Mucosa of stomach (tissue), 1 donor: ENCODE data around the gene MALRD1.
"Not testable (repeated sequence)": the region's sequence is repeated elsewhere in the genome, so short reads cannot be mapped to it uniquely, and the experiment has no call there.

Experiments used
- H3K27me3 ChIP-seq: one replicate; pipeline ENCODE4 v1.7.0; 2013; ENCODE audit warnings: mild to moderate bottlenecking, low read length; ENCODE audit not compliant: control insufficient read depth, insufficient read depth
- H3K36me3 ChIP-seq: one replicate; pipeline ENCODE4 v1.7.0; 2013; ENCODE audit warnings: low read length; ENCODE audit not compliant: control insufficient read depth, insufficient read depth
- H3K4me1 ChIP-seq: one replicate; pipeline ENCODE4 v1.7.0; 2013; ENCODE audit warnings: mild to moderate bottlenecking, low read length; ENCODE audit not compliant: control insufficient read depth, insufficient read depth
- H3K4me3 ChIP-seq: one replicate; pipeline ENCODE4 v1.7.0; 2013; ENCODE audit warnings: low read length
- H3K9ac ChIP-seq: one replicate; pipeline ENCODE4 v1.7.0; 2013; ENCODE audit warnings: mild to moderate bottlenecking, low read length, moderate library complexity
- H3K9me3 ChIP-seq: one replicate; pipeline ENCODE4 v1.7.0; 2013; ENCODE audit warnings: mild to moderate bottlenecking, low read length, moderate library complexity; ENCODE audit not compliant: control insufficient read depth
- donor health status: Pancreatic carcinoma.

Gene MALRD1

GRCh38 chr10:19510005-19510732, 461.6 kb downstream of the MALRD1 start:
- not testable (repeated sequence) for H3K36me3 ChIP-seq, H3K9ac ChIP-seq, H3K4me1 ChIP-seq, H3K9me3 ChIP-seq, H3K27me3 ChIP-seq, H3K4me3 ChIP-seq

- H3K4me1 ChIP-seq: no peaks in the 10 kb centered on the region
- no peaks in the 10 kb centered on the region for H3K36me3 ChIP-seq
- H3K4me3 ChIP-seq: no peak overlapping the region
- H3K9ac ChIP-seq: no peak overlapping the region
- H3K9me3 ChIP-seq: no peaks in the 10 kb centered on the region
- H3K27me3 ChIP-seq: no peaks in the 10 kb centered on the region
Measured at GRCh38 chr10:19518109-19518508, 469.5 kb downstream of the MALRD1 start.

- no peak overlapping the region for H3K4me3 ChIP-seq
- no peak overlapping the region for H3K9ac ChIP-seq
Measured at GRCh38 chr10:19518632-19519031, 470.0 kb downstream of the MALRD1 start.

DNA sequence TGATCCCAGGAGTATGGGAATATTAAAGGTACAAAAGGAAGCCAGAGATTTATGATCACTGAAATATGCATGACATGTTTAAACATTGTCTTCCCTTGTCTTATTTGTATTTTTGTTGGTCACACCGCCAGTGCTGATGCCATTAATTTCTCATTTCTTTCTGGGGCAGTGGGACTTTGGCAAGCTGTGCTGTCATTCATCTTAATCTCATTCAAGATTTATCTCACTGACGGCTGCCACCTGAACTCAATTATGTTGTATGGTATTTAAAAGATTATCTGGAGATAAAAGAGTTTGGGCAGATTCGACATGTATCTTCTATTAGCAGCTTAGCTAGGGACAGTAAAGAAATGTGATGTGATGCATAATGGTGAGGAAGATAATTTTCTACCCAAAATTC, 482.7 kb downstream of the MALRD1 start:
- Histone ChIP-seq H3K4me3 (no peak overlapping the region), H3K9ac (no peak overlapping the region), H3K9me3 (no peaks in the 10 kb centered on the region), H3K4me1 (no peaks in the 10 kb centered on the region), H3K36me3 (no peaks in the 10 kb centered on the region), H3K27me3 (no peaks in the 10 kb centered on the region)

More at GRCh38 chr10:19518632-19519031, 470.0 kb downstream of the MALRD1 start:
- Histone ChIP-seq H3K9me3 (no peaks in the 10 kb centered on the region), H3K4me1 (no peaks in the 10 kb centered on the region), H3K27me3 (no peaks in the 10 kb centered on the region), H3K36me3 (no peaks in the 10 kb centered on the region)

- no peaks in the 10 kb centered on the region for H3K36me3 ChIP-seq
Measured at GRCh38 chr10:19532411-19532810, 483.8 kb downstream of the MALRD1 start.

GRCh38 chr10:19541299-19541698, 492.7 kb downstream of the MALRD1 start:
- Histone ChIP-seq H3K27me3 (no peaks in the 10 kb centered on the region), H3K4me3 (no peak overlapping the region), H3K9ac (no peak overlapping the region), H3K4me1 (no peaks in the 10 kb centered on the region), H3K36me3 (no peaks in the 10 kb centered on the region), H3K9me3 (no peaks in the 10 kb centered on the region)

More at GRCh38 chr10:19532411-19532810, 483.8 kb downstream of the MALRD1 start:
- Histone ChIP-seq H3K9me3 (no peaks in the 10 kb centered on the region), H3K27me3 (no peaks in the 10 kb centered on the region), H3K4me1 (no peaks in the 10 kb centered on the region), H3K9ac (no peak overlapping the region), H3K4me3 (no peak overlapping the region)

DNA sequence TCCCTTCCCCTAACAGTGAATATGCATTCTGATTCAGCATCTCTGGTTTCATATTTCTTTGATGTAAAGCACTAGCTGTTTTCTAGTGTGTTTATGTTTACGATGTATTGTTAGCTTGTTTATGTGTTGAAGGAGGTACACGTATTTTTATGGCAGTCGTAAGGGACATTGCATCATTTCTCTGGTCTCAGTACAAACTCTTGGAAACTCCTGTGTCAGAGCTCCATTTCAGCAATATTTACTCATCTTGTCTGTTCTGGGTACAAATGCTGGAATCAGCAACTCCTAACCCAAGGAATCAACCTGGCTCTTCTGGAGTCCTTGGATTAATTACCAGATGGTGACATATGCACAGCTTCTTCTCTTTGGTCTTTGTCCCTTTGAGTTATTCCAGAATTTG, 497.6 kb downstream of the MALRD1 start:
- no peak overlapping the region for H3K9ac ChIP-seq
- no peak overlapping the region for H3K4me3 ChIP-seq
- no peaks in the 10 kb centered on the region for H3K27me3 ChIP-seq
- no peaks in the 10 kb centered on the region for H3K9me3 ChIP-seq
- H3K36me3 ChIP-seq: no peaks in the 10 kb centered on the region
- H3K4me1 ChIP-seq: no peaks in the 10 kb centered on the region

GRCh38 chr10:19549503-19549902, 500.9 kb downstream of the MALRD1 start:
- Histone ChIP-seq H3K4me3 (no peak overlapping the region), H3K4me1 (no peaks in the 10 kb centered on the region), H3K9me3 (no peaks in the 10 kb centered on the region), H3K27me3 (no peaks in the 10 kb centered on the region), H3K36me3 (no peaks in the 10 kb centered on the region), H3K9ac (no peak overlapping the region)

GRCh38 chr10:19556666-19557065, 508.1 kb downstream of the MALRD1 start:
- no peak overlapping the region for H3K4me3 ChIP-seq
- H3K36me3 ChIP-seq: no peaks in the 10 kb centered on the region
- no peaks in the 10 kb centered on the region for H3K9me3 ChIP-seq
- H3K27me3 ChIP-seq: no peaks in the 10 kb centered on the region
- H3K9ac ChIP-seq: no peak overlapping the region
- H3K4me1 ChIP-seq: no peaks in the 10 kb centered on the region

DNA sequence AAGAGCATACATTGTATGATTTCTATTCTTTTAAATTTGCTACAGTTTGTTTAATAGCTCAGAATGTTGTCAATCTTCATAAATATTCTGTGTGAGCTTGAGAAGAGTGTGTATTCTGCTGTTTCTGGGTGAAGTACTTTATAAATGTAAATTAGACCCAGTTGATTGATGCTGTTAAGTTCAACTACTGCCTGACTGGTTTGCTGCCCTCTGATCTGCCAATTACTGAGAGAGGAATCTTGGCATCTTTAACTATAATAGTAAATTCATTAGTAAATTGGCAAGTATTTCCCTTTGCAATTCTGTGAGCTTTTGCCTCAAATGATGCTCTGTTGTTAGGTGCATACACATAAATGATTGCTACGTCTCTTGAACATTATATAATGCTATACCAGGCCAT, 512.6 kb downstream of the MALRD1 start:
- H3K36me3 ChIP-seq: no peaks in the 10 kb centered on the region
- no peak overlapping the region for H3K4me3 ChIP-seq
- H3K27me3 ChIP-seq: no peaks in the 10 kb centered on the region
- no peaks in the 10 kb centered on the region for H3K9me3 ChIP-seq
- H3K4me1 ChIP-seq: no peaks in the 10 kb centered on the region
- H3K9ac ChIP-seq: no peak overlapping the region

DNA sequence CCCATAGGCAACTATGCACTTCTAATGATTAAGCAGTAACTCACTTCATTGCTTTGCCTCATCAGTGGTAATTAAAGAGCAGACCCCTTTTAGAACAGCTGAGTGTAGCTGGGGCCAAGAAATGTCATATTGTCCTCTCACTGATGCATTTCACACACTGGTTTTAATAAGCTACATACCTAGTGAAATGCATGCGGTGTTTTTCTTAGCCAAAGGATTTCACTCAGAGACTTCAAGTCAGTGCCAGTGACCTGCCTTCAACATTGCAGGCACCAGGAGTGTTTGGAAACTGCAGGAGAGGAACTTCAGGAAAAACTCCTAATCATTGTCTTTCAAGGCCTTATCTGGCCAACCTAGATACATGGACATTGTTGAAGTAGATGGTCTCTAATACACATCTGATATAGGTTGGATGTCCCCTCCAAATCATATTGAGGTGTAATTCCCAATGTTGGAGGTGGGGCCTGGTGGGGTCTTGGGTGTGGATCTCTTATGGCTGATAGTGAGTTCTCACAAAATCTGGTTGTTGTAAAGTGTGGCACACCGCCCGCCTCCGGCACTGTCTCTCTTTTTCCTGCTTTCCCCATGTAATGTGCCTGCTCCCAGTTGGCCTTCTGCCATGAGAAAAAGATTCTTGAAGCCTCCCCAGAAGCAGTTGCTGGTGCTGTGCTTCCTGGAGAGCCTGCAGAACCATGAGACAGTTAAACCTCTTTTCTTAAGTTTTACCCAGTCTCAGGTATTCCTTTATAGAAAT, 515.0 kb downstream of the MALRD1 start:
- H3K4me3 ChIP-seq: no peak overlapping the region
- no peaks in the 10 kb centered on the region for H3K4me1 ChIP-seq
- no peaks in the 10 kb centered on the region for H3K36me3 ChIP-seq
- no peaks in the 10 kb centered on the region for H3K9me3 ChIP-seq
- H3K9ac ChIP-seq: no peak overlapping the region
- H3K27me3 ChIP-seq: no peaks in the 10 kb centered on the region

GRCh38 chr10:19570120-19570519, 521.5 kb downstream of the MALRD1 start:
- Histone ChIP-seq H3K27me3 (no peaks in the 10 kb centered on the region), H3K9me3 (no peaks in the 10 kb centered on the region), H3K4me3 (no peak overlapping the region), H3K9ac (no peak overlapping the region), H3K36me3 (no peaks in the 10 kb centered on the region), H3K4me1 (no peaks in the 10 kb centered on the region)
